HG03469 (cell line): ENCODE data around the gene SNAP91.
A peak's percentile ranks its signal among the peaks of the same experiment; 100 is the strongest.
"Not testable (repeated sequence)": the region's sequence is repeated elsewhere in the genome, so short reads cannot be mapped to it uniquely, and the experiment has no call there.

ENCODE experiments used
- ATAC-seq: cut with Tn5 transposase; IDR thresholded peaks from one replicate; pipeline ENCODE4 v1.9.1; 2021; ENCODE audit warnings: mild to moderate bottlenecking, moderate library complexity, moderate number of reproducible peaks; ENCODE audit not compliant: unreplicated experiment

Gene SNAP91

DNA sequence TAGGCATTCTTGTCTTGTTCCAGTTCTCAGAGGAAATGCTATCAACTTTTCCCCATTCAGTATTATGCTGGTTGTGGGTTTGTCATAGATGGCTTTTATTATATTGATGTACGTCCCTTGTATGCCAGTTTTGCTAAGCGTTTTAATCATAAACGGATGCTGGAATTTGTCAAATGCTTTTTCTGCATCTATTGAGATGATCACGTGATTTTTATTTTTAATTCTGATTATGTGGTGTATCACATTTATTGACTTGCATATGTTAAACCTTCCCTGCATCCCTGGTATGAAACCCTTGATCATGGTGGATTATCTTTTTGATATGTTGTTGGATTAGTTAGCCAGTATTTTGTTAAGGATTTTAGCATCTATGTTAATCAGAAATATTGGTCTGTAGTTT, 79.0 kb downstream of the SNAP91 start:
- ATAC-seq, result not testable (repeated sequence)

DNA sequence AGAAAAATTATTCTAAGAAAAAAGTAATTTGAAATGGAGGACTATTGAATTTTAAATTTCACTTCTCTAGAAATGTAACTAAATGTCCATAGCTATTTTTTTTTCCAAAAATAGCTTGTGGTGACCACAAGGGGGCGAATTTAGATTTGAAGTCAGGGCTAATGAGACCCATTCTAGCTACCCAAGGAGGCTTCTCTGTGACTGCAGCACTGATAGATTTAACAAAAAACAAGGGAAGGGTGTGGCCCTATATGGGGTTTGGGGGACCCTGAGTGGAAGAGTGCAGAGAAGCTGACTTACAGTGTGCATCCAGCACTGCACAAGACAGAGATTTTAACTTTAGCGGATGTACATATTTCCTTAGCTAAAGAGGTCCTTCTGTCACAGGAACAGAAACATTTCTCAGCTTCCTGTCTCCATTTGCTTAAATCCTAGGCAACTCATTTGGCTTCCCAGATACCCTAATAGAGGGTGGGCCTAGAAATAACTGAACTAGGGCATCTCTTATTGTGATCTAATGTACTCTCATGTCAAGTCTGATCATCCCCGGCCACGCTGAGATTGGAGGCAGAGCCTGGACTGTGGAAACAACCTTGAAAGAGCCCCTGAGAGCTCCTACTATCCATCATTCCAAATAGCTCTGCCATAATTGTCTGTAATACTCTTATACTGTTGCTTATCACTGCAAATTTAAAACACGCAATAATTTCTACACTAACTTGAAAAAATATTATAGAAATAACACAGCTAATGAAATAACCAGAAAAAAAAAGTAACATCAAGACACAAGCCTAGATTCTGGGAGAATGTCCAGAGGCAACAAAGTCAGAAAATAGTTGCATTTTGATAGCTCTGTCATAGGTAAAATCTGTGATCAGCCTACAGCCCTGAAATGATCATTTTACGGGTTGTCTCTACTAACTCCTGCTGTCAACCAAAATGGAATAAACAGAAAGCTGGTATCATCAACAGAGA, 93.6 kb downstream of the SNAP91 start:
- no peak for ATAC-seq

DNA sequence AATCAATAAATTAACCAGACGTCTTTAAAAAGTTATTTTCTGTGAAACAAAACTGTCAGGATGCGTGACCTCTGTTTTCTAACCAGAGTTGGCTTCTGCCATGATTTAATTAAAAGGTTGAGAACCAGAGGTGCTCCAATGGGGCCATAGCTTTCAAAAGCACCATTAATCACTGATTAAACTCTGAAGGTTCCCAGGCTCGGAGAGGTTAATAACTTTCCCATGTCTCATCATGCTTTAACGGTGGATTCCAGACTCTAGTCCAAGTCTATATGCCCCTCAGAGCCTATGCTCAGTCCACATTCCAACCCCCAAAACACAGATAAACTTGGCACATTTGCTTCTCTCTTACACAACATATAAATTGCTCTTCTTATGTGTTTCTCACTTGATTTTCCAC, 95.5 kb downstream of the SNAP91 start:
- ATAC-seq, result no peak

DNA sequence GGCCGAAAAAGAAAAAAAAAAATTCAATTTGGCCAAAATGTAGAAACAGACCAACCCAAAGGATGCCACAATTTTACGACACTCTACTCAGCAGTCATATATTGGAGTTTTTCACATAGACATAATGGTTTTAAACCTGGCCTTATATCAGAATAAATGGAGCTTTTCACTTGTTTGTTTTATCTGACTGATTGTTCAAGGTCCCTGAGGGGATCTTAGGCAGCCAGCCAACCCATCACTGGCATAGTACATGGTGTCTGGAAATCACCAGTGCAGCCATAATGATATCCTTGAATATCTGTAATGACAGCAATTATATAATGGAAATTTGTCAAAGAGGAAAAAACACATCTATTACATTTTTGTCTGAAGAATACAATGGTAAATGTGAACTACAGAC, 99.7 kb downstream of the SNAP91 start:
- ATAC-seq, result no peak

DNA sequence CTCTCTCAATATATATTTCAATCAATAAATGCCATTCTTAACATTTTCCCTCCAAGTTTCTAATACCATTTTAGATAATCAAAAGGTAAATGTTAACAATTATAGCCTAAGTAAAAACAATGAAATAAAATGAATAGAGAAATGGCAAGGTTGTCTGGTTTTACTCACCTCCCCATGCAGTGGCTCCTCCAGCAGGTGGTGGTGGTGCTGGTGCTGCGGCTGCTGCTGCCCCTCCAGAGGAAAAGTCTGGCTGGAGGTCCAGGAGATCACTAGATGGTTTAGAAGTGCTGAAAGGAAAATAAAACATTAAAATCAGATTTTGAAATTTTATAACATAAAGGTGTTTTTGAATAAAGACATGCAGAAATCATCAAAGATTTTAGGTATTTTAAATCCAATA, 103.4 kb downstream of the SNAP91 start:
- no peak for ATAC-seq

DNA sequence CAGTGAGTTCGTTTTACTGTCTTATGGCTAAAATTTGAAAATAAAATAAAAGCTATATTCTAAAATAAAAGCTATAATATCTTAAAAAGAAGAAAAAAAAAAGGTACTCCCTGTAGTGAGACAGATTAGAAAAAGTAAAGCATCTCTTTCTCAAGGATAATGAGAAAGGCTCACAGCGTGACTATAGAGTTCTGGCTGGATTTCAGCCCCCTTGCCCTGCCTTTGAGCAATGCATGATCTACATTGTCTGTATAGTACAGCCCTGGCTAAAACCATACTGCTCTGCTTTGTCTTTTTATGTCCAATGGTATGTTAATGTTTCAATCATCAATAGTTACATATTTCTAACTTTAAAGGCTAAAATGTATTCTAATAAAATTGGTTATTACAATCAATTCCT, 105.3 kb downstream of the SNAP91 start:
- no peak for ATAC-seq

DNA sequence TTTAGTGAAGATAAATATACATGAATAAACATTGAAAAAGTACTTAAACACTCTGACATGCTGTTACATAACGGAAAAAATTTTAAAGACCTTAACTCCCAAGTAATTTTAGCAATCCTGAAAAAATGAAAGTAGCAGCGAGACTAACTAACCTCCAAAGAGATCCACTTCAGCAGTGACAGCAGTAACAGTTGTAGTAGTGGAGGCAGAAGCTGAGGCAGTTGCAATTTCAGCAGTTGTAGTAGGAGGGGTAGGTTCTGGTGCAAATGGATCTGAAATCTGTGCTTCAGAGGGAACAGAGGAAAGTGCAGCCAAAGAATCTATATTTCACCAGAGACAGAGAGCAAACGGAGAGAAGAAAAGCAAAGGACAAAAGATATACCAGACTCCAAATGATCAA, 107.8 kb downstream of the SNAP91 start:
- no peak for ATAC-seq

DNA sequence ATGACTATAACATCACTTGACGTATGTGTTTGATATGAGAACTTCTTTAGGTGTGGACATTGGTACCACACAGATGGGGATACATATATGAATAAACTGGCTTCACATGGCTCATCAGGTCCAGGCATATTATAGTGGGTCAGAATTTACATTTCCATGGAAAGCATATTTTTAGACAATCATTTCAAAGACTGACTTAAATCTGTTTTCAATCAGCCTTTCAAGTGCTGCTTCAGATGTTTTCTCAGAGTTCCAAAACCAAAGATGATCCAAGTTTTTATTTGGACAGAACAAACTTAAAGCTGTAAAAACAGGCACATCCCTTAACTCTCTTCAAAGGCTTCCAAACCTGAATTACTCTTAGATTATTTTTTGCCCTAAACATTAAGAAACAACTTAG, 108.4 kb downstream of the SNAP91 start:
- ATAC-seq, result no peak

DNA sequence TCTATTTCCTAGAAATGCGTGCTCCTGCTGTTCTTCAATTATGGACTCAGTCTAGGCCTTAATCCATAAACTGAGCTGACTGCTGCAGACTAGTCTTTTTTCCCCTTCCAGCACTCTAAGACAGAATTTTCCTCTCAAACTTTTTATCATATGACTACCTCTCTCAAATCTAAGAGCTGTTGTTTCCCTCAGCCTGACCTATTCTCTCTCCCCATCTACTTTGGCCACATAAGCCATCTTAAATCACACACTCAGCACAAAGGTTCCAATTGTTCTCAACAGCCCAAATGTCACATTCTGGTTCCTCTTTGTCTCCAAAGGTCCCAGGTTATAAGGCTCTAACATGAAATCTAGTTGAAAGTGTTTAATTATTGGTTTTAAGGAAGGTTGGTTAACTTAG, 111.4 kb downstream of the SNAP91 start:
- ATAC-seq, result no peak

DNA sequence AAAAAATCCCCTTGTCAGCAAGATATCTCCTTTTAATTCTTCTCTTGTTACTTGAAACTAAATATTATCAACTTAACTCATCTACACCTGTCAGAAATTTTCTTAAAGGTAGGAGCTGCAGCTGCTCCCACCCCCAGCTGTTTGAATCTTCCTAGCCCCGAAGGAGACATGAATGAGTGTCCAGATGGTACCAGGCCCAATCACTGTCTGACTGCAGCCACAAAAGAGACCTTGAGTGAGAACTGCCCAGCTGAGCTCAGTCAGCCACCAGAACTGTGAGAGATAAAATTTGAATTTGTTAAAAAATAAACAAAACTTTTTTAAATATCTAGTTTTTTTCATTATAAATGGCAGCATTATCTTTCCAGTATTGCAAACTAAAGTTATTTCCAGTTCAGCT, 111.8 kb downstream of the SNAP91 start:
- no peak for ATAC-seq

DNA sequence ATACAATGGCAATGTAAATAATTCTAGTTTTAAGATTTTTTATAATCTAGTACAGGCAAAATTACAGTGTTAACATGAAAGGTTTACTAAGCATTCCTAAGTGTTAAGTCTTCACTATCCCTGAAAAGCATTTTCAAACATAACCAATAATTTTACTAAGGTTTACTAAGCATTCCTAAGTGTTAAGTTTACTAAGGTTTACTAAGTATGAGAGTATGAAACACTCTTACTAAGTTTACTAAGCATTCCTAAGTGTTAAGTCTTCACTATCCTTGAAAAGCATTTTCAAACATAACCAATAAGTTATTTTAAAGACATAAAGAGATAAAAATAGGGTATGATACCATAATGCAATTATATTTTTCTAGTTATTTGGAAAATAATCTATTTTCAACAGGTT, 114.0 kb downstream of the SNAP91 start:
- no peak for ATAC-seq

DNA sequence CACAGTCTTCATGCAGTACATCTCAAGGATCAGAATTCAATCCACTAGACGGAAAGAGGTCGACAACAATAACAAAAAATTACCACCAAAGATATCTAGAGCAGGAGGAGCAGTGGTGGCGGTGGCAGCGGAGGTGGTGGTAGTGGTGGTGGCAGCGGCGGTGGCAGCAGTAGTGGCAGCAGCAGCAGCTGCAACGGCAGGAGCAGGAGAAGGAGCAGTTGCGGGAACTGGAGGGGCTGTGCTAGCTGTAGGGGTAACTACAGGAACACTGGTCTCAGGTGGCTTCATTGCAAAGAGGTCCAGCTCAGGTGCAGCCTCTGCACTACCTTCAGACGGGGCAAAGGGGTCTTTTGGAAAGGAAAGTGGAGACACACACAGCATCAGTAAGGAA, 115.5 kb downstream of the SNAP91 start:
- no peak for ATAC-seq

DNA sequence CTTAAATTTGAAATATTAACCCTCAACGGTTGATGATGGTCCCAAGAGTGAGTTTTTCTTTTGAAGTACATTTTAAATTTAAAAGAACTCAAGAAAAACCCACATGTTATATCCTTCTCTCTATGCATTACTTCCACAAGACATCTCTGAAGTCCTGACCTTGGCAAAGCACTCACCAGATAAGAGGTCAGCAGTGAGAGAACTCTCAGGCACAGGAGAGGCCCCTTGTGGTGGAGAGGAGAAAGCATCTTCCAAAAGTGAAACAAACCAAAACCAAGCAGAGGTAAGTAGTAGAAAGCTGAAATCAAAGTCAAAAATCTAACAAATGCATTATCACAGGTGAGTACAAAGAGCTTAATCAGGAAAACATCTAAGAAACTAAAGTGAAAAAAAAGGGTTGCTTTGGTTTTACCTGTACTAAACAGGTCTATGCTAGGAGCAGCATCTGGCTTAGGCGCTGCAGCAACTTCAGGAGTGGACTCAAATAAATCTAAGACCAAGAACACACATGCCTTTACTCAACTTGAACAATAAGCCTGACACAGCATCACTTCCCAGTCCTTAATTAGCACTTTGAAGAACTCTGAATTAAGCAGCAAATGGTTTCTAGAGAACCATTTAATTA, 116.0 kb downstream of the SNAP91 start:
- ATAC-seq, result peak; percentile 97

DNA sequence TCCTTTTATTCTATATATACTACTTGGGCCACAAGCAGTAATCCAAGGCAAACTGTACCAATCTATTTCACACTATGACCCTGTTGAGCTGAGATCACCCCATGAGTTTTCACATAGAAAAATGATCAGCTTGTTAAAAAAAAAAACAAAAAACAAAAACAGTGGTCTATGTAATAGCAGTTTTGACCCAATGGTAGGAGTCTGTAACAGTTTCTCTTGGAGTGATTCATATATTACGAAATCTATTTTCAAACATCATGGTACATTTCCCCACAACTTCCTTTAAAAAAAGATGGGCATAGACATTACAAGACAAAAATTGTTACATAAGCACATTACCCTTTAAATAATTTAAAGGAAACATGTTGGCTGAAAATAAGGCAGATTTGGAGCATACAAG, 118.5 kb downstream of the SNAP91 start:
- no peak for ATAC-seq

DNA sequence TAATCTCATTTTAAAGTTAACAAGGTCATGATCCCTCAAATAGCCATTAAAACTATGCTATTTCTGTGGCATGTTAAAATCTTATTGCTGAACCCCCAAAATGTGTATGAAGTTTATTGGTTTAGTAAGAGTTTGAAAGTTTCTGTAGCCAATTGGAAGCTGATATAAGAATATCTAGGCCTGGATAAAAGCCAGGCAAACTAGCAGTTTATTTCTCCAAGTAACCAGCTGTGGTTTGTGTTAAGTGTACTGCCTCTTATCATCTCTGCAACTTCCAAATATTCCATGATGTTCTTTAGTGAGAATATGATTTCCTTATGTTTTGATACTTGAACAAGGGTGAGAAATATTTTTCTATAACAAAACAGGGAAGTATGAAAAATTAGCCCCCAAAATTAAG, 119.8 kb downstream of the SNAP91 start:
- no peak for ATAC-seq

DNA sequence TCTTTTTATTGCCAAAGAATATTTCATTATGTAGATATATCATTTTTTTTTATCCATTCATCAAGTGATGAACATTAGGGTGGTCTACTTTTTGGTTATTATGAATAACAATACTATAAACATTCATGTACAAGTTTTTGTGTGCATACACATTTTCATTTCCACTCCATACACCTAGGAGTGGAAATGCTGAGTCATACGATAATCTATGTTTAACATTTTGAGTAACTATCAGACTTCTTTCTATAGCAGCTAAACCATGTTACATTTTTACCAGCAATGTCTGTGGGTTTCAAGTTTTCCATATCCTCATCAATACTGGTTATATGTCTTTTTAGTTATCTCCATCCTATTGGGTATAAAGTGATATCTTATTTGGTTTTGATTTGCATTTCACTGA, 130.8 kb downstream of the SNAP91 start:
- no peak for ATAC-seq

DNA sequence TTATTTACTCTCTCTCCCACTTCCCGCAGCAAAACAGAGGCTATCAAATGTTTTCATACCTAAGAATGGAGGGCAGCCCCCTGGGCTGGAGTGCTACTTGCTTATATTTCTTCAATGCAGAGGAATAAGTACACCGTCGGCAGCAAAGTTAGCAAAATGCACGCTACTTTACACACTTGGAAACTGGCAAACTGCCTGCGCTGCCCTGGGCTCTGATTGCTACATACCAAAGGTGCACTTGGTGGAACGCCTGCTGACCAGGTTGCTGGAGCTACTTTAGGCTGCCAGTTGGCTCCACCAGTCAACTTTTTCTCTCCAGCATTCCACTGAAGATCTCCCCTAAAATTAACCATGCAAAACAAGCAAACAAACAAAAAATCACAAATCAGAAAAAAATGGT, 134.1 kb downstream of the SNAP91 start:
- ATAC-seq, result no peak

DNA sequence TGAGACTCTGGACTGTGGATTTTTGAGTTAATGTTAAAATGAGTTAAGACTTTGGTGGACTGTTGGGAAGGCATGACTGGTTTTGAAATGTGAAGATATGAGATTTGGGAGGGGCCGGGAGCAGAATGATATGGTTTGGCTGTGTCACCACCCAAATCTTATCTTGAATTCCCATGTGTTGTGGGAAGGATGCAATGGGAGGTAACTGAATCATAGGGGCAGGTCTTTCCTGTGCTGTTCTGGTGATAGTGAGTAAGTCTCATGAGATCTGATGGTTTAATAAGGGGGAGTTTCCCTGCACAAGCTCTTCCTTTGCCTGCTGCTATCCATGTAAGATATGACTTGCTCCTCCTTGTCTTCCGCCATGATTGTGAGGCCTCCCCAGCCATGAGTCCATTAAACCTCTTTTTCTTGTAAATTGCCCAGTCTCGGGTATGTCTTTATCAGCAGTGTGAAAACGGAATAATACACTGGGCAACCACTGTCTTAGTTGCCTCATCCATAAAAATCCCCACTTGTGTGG, 137.2 kb downstream of the SNAP91 start:
- not testable (repeated sequence) for ATAC-seq

DNA sequence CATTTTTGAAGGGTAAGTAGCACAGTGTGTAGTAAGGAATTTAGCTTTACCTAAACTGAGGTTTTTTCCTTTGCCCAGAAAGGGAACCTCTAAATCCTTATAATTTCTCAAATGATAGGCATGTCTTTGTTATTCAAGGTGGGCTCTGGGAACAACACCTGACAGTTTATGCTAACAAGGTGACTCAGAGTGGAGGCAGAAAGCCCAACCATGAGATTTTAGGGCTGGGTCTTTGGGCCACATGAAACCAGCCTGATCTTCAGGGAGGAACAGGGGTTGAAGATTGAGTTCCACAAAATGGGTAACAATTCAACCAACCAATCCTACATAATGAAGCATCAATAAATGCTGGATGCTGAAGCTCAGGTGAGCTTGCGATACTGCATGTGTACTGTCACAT, 149.9 kb downstream of the SNAP91 start:
- ATAC-seq, result no peak

DNA sequence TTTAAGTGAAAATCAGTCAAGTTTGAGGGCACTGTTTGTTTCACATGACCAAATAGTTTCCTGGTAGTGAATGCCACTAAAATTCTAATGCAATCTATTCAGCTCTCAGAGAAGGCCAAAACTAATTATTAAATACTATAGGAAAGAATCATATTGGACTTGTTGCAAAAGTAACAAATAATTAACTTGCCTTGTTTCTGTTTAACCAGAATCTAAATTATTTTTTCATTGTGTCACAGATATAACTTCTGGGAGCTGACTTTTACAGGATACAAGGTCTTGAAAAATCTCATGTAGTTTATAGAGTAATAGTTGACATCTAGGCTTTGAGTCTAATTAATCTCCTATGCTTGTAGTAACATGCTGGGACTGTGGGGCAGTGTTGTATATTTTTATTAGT, 152.0 kb downstream of the SNAP91 start:
- ATAC-seq, result no peak

DNA sequence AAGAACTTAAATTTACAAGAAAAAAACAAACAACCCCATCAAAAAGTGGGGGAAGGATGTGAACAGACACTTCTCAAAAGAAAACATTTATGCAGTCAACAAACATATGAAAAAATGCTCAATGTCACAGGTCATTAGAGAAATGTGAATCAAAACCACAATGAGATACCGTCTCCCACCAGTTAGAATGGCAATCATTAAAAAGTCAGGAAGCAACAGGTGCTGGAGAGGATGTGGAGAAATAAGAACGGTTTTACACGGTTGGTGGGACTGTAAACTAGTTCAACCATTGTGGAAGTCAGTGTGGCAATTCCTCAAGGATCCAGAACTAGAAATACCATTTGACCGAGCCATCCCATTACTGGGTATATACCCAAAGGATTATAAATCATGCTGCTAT, 157.2 kb downstream of the SNAP91 start:
- not testable (repeated sequence) for ATAC-seq

DNA sequence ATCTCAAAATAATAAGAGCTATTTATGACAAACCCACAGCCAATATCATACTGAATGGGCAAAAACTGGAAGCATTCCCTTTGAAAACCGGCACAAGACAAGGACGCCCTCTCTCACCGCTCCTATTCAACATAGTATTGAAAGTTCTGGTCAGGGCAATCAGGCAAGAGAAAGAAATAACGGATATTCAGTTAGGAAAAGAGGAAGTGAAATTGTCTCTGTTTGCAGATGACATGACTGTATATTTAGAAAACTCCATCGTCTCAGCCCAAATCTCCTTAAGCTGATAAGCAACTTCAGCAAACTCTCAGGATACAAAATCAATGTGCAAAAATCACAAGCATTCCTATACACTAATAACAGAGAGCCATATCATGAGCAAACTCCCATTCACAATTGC, 158.4 kb downstream of the SNAP91 start:
- ATAC-seq, result not testable (repeated sequence)
